ENCODE measurements around the gene SMKR1.
"Not testable (repeated sequence)": the region's sequence is repeated elsewhere in the genome, so short reads cannot be mapped to it uniquely, and the experiment has no call there.

SMKR1 gene

DNA sequence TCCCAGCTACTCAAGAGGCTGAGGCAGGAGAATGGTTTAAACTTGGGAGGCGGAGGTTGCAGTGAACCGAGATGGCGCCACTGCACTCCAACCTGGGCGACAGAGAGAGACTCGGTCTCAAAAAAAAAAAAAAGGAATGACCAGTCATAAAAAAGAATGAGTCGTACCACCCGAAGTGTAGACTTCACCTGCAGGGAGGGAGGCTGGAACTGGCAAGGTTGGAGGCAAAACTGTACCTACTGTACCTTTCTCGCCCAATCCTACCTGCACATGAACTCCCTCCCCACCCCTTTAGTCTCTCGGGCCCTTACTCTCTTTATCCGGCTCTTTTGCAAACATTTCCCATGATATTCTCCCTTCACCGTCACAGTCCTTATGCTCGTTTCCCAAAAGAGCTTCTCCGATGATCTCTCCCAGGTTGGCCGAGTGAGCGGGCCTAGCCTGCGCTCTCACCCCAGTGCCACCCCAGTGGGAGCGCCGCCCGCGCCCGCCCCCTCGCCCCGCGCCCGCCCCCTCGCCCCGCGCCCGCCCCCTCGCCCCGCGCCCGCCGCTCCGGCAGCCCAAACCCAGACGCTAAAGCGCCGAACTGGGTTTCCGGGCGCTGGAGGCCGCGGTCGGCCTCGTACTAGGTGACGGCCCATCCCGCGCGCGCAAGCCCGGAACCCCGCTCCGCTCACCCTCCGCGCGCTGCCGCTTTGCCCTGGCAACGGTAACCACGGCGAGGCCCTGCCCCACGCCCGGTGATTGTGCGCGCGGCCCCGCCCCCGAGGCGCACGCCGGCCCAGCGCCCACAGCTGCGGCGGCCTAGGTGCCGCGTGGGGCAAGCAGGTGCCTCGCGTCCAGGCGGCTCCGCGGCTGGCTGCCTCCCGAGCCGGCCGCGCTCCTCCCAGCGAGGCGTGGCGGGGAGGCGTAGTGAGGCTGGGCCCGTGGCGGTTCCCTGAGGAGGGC lies at the start of gene SMKR1:
SMKR1 (plus strand) TSS at position 772 of the 948 bp plus-strand sequence. CDS start 294 bp downstream, outside the sequence.
- peak; percentile 90 to 92 for DNase-seq

DNA sequence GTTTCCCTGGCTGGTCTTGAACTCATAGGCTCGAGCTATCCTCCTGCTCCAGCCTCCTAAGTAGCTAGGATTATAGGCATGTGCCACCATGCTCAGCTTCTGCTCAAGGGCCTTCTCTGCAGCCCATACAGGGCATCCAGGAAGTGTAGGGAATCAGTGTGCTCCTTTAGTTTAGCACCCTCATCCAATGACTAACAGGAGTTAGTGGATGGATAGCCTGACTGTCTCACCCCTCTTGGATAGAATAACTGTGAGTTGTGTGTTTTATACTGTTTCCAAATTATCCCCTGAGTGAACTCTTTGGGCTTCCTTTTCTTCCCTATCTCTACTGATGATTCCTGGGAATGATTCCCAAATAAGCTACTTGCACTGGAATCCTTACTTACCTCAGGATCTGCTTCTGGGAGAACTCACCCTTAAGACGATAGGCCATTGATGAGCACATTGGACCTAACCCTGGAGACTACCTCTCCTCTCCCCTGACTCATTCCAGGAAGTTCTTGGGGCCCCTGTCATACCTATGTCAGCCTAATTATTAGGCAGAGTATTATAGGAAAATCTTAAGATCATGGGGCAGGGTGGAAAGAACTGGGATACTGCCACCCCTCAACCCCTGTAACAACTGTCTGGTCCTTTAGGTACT lies 49.6 kb upstream of the SMKR1 start:
- DNase-seq: no peak

DNA sequence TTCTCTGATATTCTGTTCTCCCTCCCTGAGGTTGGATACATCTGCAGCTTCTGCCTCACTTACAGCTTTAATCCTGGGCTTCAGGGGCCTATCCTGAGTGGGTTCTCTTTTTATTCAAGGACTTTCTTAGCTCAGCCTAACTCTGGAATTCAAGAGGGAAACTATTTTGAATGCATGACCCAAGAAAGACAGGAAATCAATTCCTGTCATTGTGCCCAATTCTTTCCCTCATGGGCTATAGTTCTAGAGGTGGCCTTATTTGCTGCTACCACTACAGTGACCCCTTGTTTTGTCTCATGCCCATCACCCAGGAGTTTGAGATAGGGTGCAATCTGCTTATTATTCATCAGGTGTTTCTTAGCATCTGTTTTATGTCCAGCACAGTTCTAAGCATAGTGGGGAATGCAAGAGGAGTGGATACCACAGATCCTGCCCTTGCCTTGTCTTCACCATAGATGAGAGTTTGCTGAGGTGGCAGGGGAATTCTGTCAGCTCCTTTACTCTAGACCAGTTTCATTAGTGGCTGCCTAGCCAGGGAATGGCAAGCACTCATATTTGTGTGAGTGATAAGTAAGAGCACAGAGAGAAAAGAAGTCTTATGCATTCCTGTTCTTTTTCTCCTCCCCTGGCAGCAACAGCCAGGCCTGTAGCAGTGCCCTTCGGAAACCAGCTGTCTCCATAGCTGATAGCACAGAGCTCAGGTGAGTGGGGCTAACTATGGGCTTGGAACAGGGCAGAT lies 48.7 kb upstream of the SMKR1 start:
- no peak for DNase-seq

DNA sequence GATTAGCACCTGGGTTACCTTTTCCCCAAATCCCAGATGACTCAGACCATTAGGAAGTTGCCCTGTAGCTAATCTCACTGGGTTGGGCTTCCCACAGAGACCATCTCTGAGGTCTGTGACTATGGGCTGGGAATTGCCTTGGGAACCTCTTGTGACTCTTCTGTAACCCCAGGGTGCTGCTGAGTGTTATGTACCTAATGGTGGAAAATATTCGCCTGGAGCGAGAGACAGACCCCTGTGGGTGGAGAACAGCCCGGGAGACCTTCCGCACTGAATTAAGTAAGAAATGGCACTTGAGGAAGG lies 48.1 kb upstream of the SMKR1 start:
- no peak for DNase-seq

DNA sequence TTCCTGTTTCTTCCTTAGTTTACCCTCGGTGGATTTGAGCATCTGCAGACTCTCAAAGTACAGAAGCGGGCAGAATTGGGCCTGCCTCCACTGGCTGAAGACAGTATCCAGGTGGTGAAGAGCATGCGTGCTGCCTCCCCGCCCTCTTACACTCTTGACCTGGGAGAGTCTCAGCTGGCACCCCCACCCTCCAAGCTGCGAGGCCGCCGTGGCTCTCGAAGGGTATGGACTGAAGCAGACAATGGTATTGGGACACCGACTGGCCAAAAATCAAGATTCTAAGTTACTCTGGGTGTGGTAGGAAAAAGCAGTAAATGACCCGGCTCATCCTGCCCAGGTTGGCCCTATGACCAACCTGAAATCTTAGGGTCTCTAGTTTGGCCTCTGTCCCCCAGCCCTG lies 45.9 kb upstream of the SMKR1 start:
- DNase-seq: no peak

DNA sequence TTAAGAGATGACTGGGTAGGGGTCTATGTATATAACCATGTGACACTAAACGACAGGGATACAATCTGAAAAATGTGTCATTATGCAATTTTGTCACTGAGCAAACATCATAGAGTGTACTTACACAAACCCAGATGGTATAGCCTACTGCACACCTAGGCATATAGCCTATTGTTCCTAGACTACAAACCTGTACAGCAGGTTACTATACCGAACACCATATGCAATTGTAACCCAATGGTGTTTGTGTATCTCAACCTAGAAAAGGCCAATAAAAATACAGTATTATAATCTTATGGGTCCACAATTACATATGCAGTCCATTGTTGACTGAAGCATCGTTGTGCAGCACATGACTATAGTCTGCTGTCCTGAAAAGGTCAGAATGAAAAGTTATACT lies 45.2 kb upstream of the SMKR1 start:
- peak in 1 of 2 experiments; percentile 41 for DNase-seq

DNA sequence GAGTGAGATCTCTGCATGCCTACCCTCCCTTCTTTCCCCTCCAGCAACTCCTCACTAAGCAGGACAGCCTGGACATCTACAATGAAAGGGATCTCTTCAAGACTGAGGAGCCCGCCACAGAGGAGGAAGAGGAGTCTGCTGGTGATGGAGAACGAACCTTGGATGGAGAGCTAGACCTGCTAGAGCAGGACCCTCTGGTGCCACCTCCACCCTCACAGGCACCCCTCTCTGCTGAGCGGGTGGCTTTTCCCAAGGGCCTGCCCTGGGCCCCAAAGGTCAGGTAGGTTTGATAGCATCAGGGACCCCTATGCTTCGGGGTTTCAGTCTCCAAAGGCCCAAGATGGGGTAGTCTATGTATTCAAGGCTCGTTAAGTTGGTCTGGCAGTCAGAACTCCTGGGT lies 44.2 kb upstream of the SMKR1 start:
- DNase-seq: no peak

DNA sequence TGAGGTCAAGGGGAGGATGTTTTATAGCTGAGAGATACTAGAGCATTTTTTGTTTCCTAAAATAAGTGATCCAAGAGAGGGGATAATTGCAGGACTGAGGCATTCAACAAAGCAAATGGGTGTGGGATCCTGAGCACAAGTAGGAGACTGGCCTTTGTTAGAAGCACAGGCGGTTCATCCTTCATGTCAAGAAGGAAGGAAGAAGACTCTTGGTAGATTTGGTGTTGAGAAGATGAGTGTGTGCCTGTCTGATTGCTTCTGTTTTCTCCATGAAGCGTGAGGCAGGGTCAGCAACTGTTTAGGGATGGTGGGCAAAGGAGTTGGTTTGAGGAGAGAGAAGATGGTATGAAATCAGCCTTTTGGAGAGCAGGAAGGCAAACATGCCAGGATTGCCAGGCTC lies 40.5 kb upstream of the SMKR1 start:
- no peak for DNase-seq

DNA sequence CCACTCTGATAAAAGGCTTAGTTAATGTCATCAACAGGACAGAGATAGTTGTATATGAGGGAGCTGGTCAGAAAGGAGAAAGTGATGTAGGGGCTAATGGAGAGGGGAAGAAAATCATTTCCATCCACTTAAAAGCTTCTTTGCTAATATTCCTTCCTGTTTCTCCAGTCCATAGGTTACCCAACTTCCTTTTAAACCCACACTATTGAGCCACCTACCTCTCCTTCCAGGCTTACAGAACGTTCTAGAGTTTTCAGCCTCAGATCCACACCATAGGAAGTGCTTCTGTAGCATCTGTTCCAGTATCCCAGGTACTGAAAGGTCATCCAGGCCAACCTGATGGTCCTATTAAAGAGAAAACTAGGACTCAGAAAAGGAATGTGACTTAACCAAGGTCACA lies 39.9 kb upstream of the SMKR1 start:
- no peak for DNase-seq

DNA sequence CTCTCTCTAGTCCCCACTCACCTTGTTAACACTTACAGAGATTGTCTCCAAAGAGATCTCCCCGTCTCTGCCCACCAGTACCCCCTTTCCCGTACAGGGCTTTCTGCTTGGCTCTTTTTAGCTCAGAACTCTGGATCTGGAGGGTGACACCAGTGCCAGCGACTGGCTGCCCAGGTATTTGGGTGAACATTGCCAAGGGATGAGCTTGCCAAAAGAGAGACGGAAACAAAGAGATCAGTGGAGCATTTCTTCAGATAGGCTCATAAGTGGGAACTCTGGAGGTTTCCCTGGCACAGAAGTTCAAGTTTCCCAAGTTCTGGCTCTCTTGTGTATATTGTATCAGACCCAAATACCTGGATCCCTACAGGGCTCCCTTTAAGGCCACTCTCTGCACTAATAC lies 38.1 kb upstream of the SMKR1 start:
- DNase-seq: no peak

DNA sequence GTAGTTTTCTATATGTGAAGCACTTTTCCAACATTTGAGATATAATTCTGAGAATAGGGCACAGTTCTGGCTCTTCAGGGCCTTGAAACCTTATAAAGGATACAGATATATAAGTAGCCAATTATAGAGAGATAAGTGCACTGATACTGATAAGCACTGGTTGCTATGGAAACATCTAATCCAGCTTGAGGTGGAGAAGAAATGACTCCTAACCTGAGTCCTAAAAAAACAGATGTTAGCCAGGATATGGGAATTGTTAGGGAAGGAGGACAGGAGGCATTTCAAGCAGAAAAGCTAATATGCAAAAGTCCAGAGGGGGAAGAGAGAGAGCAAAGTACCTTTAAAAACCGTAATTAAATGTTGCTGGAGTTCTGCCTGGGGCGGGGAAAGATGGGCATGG lies 37.3 kb upstream of the SMKR1 start:
- no peak for DNase-seq

DNA sequence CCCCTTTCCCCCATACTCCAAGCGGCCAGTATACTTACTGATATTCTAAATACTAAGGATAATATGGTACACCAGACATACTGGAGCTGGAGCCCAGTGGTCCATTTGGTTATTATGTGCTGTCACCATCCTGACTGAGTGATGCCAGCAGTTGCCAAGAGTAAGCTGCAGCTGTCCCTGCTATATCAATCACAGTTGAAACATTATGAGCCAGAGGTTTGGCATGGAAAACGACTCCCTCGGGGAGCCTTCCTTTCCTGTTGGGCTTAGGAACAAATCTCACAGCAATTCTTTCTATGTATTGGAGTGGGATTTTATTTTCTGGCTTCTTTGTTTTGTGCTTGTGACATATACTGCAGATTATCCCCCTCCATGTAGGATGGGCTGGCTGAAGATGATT lies 35.5 kb upstream of the SMKR1 start:
- no peak for DNase-seq

DNA sequence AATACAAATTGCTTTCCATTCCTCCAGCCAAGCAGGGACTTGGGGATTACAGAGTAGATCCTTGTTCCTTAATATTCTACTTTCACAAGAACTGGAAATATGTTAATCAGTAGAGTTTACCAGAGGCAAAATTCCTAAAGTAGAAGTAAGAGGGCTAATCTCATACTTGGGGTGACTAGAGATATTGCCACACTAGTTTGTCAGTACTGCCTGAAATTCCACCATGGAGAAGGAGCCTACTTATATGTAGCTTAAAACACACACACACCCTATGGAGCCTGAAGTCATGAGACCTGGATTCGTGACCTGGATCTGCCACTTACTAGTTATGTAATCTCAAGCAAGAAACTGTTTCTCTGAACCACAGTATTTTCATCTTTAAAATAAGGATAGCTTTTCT lies 34.2 kb upstream of the SMKR1 start:
- no peak for DNase-seq

DNA sequence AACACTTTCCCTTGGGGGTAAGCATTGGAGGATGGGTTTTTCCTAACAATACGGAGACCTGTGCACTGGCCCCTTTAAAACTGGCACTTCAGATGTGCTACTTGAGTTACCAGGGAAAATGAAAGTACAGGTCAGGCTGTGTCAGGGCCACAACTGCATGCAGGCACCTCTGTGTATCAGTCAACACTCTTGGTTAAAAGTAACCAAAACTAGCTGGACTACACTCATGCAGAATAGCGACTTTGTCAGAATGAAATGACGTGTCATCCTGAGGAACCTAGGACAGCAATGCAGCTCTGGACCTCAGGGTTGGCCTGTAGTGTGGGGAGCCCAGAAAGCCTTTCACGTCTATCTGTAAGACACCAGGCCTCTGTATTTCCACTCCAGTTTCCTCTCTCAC lies 33.8 kb upstream of the SMKR1 start:
- no peak for DNase-seq

DNA sequence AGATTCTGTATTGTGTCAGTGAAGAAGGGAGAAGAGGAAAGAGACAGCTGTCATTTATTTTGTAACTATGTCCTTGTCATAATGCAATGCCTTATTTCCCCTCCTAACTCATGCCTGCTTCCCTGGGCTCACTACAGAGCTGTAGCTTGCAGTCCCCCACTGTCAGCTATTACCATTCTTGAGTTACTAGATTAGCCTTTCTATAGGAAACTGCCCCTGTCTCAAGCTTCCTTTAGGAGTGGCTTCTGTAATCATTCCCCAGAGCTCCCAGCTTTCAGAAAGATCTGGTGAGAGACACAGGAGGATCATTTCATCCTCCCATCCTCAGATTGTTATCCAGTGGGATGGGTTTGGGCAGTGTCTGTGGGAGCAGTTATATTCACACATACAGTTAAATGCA lies 32.4 kb upstream of the SMKR1 start:
- no peak for DNase-seq

DNA sequence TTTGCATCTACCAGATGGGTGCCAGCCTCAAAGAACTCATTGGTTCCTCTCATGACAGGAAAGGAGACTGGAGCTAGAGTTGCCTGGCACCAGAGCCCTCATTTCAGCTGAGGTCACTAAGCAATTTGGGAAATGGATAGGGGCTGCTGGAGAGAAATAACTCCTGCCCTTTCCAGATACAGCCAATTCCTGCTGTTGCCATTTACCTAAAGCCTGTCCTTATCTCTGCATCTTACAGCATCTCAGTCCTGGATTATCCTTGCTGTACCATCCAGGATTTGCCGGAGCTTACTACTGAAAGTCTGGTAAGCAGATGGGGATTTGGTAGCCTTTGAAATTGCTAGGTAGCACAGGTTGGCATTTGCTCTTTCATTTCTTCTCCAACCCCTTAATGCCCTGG lies 31.9 kb upstream of the SMKR1 start:
- no peak for DNase-seq

DNA sequence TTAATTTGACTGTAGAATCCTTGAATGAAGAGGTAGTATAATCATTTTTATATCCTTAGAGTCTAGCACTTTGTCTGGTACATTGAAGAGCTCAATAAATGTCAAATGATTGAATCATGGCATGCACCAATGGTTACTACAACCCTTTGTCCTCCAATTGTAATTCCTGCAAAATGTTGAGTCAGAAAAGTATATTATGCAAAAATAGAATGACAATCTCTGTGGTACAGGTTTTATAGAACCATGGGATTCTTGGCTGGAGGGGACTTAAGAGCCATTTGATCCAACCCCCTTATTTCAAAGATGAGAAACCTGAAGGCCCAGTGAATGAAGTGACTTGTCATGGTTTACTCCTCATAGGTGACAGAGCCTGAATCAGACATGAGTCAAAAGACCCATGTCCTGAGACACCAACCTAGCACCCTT lies 30.9 kb upstream of the SMKR1 start:
- no peak for DNase-seq

DNA sequence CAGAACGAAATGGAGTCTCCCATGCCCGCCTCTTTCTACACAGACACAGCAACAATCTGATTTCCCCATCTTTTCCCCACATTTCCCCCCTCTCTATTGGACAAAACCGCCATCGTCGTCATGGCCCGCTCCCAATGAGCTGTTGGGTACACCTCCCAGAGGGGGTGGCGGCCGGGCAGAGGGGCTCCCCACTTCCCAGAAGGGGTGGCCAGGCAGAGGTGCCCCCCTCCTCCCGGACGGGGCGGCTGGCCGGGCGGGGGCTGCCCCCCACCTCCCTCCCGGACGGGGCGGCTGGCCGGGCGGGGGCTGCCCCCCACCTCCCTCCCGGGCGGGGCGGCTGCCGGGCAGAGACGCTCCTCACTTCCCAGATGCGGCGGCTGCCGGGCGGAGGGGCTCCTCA lies 26.4 kb upstream of the SMKR1 start:
- not testable (repeated sequence) for DNase-seq

DNA sequence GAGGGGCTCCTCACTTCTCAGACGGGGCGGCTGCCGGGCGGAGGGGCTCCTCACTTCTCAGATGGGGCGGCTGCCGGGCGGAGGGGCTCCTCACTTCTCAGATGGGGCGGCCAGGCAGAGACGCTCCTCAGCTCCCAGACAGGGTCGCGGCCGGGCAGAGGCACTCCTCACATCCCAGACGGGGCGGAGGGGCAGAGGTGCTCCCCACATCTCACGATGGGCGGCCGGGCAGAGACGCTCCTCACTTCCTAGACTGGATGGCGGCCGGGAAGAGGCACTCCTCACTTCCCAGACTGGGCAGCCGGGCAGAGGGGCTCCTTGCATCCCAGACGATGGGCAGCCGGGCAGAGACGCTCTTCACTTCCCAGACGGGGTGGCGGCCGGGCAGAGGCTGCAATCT lies 25.9 kb upstream of the SMKR1 start:
- DNase-seq: not testable (repeated sequence)

DNA sequence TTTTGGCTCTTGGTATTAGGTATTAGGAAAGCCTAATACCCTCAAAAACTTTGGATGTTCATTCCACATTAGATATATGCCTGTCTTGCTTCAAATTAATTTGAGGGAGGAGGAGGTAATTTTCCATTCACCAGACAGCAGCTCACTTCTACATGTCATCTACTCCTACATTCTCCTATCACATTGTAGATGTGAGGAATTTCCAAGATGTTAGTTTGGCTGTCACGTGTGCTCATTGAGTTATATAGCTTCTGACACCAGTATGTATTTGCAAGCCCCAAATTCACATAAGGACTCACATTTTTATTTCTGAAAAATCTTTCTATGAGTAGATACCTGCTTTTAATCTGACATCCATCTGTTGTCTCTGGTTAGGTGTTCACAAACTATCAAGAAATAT lies 22.5 kb upstream of the SMKR1 start:
- no peak for DNase-seq

DNA sequence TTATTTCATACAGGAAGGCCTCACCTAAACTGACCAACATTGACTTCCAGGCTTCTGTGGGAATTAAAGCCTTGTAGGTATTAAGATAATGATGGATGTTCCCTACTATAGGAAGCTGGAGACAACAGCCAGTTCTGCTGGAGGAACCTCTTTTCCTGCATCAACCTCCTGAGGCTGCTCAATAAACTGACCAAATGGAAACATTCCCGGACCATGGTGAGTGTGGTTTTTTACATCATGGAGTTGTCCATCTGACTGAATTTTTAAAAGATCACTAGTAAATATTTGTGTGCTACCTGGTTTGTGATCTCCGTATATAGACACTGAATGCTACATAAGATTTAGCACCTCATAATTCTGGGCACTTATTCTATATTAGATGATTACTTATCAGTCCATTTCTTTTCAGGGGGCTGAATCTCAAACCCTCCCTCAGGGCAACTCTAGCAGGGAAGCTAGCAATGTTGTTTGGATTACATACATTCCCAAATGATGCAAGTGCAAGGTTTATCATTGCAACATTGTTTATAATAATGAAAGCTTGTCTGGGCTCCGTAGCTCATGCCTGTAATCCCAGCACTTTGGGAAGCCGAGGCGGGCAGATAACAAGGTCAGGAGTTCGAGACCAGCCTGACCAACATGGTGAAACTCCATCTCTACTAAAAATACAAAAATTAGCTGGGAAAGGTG lies 21.5 kb upstream of the SMKR1 start:
- no peak for DNase-seq

DNA sequence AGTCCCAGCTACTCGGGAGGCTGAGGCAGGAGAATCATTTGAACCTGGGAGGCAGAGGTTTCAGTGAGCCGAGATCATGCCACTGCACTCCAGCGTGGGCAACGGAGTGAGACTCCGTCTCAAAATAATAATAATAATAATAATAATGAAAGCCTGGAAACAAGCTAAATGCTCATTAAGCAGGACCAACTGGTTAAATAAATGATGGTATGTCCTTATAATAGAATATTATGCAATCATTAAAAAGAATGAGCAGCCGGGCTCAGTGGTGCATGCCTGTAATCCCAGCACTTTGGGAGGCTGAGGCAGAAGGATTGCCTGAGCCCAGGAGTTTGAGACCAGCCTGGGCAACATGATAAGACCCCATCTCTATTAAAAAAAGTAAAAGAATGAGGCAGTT lies 21.0 kb upstream of the SMKR1 start:
- not testable (repeated sequence) for DNase-seq

DNA sequence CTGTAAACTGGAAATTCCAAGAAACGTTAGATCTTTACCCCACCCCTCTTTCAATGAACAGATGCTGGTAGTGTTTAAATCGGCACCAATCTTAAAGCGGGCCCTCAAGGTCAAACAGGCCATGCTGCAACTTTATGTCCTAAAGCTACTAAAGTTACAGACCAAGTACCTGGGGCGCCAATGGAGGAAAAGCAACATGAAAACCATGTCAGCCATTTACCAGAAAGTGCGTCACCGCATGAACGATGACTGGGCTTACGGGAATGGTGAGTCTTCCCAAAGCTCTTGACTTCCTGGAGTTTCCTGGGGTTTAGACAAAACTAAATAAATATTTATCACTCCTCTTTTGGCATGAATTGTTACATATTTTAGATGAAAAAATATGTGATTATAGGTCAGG lies 19.6 kb upstream of the SMKR1 start:
- no peak for DNase-seq
